HG03064 (cell line): Measurements from ENCODE around the gene FHIP1A.
"Not testable (repeated sequence)": the region's sequence is repeated elsewhere in the genome, so short reads cannot be mapped to it uniquely, and the experiment has no call there.

Experiments
- ATAC-seq: cut with Tn5 transposase; IDR thresholded peaks from one replicate; pipeline ENCODE4 v1.9.1; 2021; ENCODE audit warnings: low read depth; ENCODE audit not compliant: unreplicated experiment

Gene FHIP1A

DNA sequence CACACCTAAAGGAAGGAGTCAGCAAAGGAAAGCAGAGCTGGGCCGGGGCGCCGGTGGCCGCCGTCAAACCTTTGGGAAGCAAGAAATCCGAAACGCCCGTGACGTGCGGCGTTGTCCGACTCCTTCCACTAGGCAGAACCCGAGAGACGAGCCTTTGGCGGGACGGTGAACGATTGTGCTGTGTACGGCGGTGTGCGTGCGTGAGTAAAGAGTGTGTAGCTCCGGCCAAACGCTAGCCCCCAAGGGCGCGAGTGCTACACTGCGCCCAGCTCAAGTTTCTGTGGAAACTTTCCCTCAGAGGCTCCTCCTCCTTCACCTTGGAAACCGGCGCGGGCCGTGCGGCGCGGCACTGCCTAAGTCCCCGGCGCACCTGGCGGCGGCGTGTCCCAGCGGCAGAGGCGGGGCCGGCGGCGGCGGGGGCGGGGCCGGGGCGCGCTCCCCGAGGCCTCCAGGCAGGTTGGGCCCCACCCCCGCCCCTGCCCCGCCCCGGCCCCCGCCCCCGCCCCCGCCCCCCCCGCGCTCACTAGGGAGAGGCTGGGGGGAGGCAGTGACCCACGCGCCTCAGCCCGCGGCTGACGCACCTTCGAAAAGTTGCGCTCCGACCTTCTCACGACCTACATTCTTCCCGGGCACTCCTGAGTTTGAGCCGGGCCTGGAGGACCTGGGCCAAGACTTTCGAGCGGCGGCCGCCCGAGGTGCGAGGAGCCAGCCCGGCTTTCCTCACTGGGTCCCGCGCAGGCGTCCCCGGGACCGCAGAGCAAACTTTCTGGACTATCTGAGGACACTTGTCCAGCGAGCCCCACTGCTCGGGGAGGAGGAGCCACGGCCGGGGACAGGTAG is at the start of gene FHIP1A:
TSS of gene FHIP1A (plus strand) at position 547 of the 840 bp plus-strand sequence. CDS start 157,084 bp downstream, outside the sequence.
- ATAC-seq = peak; percentile 66

DNA sequence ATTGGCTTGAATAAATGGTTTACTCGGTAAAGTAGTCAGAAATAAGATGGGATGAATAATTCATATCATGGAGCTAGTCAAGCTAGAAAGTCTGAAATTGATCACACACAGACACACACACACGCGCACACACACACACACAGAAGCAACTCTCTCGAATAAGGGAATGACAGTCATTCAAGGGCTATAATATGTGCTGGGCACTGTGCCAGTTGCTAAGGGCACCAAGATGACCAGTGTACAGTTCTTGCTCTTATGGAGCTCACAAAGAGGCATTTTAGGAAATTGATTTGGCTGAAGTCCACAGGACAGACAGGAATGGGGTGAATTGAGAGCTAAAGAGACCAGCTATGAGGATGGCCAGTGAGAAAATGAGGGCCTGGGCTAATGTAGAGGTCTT is 49.4 kb upstream of the FHIP1A start:
- no peak for ATAC-seq

DNA sequence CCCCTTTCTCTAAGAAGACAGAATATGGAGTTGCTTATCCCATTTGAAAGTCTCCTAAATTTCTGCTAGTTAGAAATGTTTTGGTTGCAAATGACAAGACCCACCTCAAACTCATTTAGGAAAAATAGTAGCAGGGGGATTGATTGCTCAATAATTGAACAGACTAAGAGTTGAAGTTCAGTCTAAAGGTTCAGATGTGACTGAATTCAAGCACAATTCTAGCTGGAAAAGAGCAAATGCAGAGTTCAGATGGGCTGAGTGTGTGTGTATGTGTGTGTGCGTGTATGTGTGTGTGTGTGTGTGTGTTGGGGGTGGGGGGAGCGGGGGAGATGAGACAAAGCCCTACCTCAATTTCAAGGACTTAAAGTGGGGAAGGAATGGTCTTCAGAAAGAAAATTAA is 47.9 kb upstream of the FHIP1A start:
- ATAC-seq = no peak

DNA sequence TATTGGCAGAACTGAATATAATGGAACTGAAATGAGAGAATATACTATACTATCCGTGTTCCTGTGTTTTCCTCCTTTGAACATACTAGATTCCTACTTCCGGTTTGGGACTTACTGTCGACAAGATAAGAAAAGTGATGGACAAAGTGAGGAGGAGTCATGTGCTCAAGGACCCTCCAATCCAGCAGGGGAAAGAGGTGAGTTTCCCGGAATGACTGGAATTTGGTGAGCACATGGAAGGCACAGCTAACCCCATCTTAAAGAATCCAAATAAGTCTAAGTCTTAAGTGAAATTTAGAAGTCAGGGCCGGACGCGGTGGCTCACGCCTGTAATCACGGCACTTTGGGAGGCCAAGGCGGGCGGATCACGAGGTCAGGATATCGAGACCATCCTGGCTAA is 47.0 kb upstream of the FHIP1A start:
- ATAC-seq = no peak

- ATAC-seq = peak; percentile 96
Observed at GRCh38 chr4:151362404-151363164, 46.4 kb upstream of the FHIP1A start.

DNA sequence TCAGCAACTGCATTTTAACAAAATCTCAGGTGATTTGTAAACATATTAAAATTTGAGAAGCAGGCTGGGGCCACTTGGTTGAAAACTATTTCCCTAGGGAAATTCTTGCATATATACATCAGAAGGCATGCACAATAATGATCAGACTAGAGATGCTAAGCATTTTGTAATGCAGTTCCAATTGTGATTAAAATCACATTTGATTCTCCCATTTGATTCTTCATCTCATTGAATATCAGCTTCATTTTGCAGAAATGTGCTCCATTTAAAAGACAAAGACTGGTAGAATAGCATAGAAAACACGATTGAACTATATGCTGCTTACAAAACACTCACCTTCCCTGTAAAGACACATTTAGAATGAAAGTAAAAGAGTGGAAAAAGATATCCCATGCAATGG is 32.4 kb upstream of the FHIP1A start:
- no peak for ATAC-seq

DNA sequence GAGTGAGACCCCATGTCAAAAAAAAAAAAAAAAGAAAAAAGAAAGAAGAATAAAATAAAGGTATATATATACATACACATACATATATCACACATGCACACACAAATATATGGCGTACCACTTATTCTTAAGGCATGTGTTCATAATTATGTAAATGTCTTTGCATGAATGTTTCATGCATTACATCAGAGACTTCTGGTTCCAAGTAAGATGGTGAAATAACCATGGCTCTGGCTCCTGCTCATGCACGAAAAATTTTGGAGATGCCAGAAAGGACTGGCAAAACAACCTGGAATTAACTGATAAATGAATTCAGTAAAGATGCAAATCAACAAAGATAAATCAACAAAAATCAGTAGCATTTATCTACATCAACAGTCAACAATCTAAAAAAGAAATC is 19.7 kb upstream of the FHIP1A start:
- no peak for ATAC-seq

- ATAC-seq = not testable (repeated sequence)
Observed at GRCh38 chr4:151389799-151390198, 19.2 kb upstream of the FHIP1A start.

DNA sequence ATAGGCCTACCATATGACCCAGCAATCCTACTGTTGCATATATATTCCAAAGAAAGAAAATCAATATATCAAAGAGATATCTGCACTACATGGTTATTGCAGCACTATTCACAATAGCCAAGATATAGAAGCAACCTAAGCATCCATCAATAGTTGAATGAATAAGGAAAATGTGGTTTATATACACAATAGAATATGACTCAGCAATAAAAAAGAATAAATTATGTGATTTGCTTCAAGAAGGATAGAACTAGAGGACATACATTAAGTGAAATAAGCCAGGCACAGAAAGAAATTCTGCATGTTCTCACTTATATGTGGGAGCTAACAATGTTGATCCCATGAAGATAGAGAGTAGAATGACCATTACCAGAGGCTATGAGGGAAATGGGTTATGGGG is 13.1 kb upstream of the FHIP1A start:
- ATAC-seq = no peak

- ATAC-seq = no peak
Observed at GRCh38 chr4:151400343-151400742, 8.6 kb upstream of the FHIP1A start.

- no peak for ATAC-seq
Observed at GRCh38 chr4:151401739-151402138, 7.2 kb upstream of the FHIP1A start.

DNA sequence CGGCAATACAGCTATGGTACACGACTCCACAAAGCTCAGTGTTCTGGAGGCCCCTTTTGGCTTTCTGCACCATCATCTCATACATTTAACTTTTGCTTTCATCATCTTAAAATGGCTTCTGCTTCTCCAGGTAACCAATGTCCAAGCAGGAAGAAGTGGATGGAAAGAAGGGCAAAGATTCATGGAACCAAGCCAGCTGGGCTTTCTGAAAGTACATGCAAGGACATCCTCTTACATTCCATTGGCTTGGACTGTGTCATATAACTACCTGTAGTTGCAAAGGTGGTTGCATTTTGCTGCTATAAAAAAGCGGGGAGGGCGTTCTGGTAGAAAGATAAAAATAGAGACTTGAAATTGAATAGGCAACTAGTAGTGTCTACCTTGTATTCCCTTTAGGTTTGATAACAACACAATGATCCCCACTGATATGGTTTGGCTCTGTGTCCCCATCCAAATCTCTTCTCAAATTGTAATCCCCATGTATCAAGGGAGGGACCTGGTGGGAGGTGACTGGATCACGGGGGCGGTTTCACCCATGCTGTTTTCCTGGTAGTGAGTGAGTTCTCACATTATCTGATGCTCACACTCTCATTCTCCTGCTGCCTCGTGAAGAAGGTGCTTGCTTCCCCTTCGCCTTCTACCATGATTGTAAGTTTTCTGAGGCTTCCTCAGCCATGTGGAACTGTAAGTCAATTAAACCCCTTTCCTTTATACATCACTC is 6.7 kb upstream of the FHIP1A start:
- no peak for ATAC-seq

- no peak for ATAC-seq
Observed at GRCh38 chr4:151403656-151404055, 5.3 kb upstream of the FHIP1A start.

- not testable (repeated sequence) for ATAC-seq
Observed at GRCh38 chr4:151404802-151405201, 4.2 kb upstream of the FHIP1A start.

DNA sequence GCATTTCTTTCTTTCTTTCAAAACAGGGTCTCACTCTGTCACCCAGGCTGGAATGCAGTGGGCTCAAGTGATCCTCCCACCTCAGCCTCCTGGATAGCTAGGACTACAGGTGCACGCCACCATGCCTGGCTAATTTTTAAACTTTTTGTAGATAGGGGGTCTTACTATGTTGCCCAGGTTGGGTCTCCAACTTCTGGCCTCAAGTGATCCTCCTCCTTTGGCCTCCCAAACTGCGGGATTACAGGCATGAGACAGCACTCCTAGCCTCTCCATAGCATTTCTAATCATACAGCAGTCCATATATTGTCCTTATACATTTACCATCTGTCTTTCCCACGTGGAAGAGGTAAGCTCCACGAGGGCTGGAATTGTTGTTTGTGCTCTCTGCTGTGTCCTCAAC is 2.0 kb upstream of the FHIP1A start:
- ATAC-seq = no peak

- peak; percentile 86 for ATAC-seq
Observed at GRCh38 chr4:151407466-151408379, 1.3 kb upstream of the FHIP1A start.

DNA sequence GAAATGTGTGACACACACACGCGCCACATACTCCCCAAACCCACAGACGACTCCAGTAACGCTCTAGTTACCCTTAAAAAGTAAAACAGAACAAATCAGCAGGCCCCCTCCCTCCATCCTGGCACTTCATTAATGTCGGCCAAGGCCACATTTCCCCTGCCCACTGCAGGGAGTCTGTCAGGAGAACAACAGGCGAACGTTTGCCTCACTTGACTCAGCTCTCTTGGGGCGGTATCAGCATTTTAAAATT is 671 bp upstream of the FHIP1A start:
- ATAC-seq = peak; percentile 2

DNA sequence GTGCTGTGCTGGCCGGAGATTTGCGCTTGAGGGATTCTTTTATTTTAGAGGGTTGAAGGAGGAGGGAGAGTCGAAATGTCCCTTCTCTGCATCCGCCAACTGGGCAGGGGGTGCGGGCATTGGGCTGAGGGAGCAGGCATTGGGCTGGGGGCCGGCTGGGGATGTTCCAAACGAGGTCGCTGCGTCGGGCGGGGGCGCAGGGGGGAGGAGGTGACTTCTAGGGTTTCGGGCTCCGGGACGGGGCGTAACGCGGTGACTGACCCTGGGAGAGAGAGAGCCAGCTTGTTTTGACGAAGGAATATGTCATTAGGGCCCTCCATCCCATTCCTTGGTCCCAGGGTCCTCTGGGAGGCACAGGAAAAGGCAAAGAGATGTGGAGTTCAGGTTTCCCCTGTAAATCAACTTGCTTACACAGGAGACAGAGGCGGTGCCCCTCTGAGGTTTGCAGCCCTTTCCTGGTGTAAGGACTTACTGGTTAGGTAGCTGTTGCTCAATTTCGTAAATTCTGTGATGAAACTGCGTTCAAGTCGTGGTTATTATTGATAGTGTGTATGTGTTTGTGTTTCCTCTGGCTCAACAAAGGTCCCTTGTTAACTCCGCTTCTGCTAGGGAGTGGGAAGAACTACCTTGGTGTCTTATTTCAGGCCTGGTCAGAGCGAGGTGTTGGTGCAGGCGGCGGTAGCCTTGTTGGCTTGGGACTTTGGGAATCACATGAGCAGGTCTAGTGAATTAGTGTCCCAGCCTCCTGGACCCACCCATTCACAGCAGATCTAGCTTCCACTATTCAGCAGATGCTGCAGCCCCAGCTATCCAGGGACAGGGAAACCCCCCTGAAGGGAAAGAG is 716 bp downstream of the FHIP1A start:
- no peak for ATAC-seq

GRCh38 chr4:151415978-151416377 is 7.0 kb downstream of the FHIP1A start:
- no peak for ATAC-seq

GRCh38 chr4:151417164-151417571 is 8.2 kb downstream of the FHIP1A start:
- no peak for ATAC-seq
